Fibroblast of villous mesenchyme (primary cell): Measurements from ENCODE around the gene EXOSC7. TPM values are rescaled to one million over a fixed set of nuclear protein-coding genes. Genes with fewer than 3 reads are reported as not detected.

ENCODE experiments used
- DNase-seq: peaks from one replicate; pipeline ENCODE4 v3.0.0-alpha.2; 2010; ENCODE audit warnings: low read depth
- H3K4me3 ChIP-seq: 2 replicates; pipeline ENCODE4 v1.5.1; 2011; ENCODE audit warnings: low read depth, mild to moderate bottlenecking, low read length
- small RNA-seq: library from RNA; depleted of rRNA; stranded (forward); fragments of <200 nt; gene quantifications from one replicate; pipeline ENCODE3, GENCODE V24; 2012
- total RNA-seq: library from RNA; depleted of rRNA; stranded (reverse); fragments of >200 nt; gene quantifications from 2 replicates; pipeline ENCODE4 v1.2.3, GENCODE V29; 2012
- TF ChIP-seq, protein P1 (sequence below): IDR thresholded peaks from 2 replicates; pipeline ENCODE4 v1.5.1; 2012; ENCODE audit warnings: low read depth, mild to moderate bottlenecking, low read length; ENCODE audit not compliant: insufficient read depth

EXOSC7 gene
- total RNA-seq, 1 donor = 32.4 TPM

DNA sequence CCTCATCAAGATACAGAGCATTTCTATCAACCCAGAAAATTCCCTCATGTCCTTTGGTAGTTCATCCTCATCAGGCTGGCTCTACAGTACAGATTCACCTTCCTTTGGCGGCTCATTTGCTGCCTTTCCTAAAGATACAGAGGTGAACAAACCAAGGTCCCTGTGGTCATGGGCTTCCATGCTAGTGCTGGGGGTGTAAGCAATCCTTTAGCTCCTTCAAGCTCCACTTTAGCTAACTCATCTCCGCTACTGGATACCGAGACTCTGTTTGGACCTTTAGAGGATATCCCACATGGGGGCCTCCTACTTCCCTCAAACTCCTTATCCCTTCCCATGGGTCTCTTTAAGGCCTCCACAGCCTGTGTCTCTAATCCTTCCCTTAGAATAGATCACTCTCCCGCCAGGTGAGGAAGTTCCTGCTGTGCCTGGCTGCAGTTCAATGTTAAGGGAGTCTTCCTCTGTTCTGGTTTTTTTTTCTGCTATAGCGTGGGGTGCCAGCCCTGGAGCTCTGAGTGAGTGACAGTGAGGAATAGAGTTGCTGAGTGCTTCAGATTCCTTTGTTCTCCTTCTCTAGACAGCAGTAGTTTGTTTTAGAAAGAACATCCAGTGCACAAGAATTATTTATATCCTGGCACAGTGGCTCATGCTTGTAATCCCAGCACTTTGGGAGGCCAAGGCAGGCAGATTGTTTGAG, 80.7 kb downstream of the EXOSC7 start:
- TF ChIP-seq, protein P1, sequence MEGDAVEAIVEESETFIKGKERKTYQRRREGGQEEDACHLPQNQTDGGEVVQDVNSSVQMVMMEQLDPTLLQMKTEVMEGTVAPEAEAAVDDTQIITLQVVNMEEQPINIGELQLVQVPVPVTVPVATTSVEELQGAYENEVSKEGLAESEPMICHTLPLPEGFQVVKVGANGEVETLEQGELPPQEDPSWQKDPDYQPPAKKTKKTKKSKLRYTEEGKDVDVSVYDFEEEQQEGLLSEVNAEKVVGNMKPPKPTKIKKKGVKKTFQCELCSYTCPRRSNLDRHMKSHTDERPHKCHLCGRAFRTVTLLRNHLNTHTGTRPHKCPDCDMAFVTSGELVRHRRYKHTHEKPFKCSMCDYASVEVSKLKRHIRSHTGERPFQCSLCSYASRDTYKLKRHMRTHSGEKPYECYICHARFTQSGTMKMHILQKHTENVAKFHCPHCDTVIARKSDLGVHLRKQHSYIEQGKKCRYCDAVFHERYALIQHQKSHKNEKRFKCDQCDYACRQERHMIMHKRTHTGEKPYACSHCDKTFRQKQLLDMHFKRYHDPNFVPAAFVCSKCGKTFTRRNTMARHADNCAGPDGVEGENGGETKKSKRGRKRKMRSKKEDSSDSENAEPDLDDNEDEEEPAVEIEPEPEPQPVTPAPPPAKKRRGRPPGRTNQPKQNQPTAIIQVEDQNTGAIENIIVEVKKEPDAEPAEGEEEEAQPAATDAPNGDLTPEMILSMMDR = no peak
- DNase-seq = no peak
- no peak overlapping the region for H3K4me3 ChIP-seq

DNA sequence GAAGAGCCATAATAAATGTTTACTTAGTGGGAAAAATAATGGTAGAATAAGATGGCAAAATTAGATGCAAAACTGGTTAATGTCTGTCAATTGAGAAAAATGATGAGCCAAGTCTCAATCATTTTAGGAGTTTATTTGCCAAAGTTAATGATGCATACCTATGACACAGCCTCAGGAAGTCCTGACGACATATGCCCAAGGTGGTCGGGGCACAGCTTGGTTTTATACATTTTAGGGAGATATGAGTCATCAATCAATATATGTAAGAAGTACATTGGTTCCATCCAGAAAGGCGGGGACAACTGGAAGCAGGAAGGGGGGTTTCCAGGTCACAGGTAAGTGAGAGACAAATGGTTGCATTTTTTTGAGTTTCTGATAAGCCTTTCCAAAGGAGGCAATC, 81.5 kb downstream of the EXOSC7 start:
- TF ChIP-seq, protein P1 = no peak
- no peak for DNase-seq

DNA sequence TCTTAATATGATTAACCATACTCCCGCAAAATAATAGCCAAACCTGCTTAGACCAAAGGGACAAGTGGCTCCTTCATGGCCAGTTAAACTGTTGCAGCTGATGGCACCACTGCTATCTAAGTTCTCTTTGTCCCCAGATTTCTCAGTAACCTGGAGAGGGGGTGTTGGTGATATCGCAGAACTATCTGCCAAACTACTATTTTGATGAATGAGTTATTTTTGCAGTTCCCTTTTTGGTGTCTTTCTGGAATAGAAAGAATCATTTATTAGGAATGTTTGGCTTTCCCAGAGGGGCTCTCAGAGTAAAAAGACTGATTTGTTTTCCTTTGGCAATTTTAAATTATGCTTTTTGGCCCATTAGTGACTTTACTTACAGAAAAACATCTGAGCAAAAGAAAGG, 83.1 kb downstream of the EXOSC7 start:
- DNase-seq = no peak
- H3K4me3 ChIP-seq = no peak overlapping the region
- TF ChIP-seq, protein P1 = no peak

More for the DNA sequence above, 81.5 kb downstream of the EXOSC7 start:
- no peak overlapping the region for H3K4me3 ChIP-seq

- DNase-seq = no peak
- TF ChIP-seq, protein P1 = no peak
- H3K4me3 ChIP-seq = no peak overlapping the region
Measured at GRCh38 chr3:45060165-45060892, 84.3 kb downstream of the EXOSC7 start.

Small RNA genes within 50 kb of the gene (small RNA-seq; reads per million reads assigned to genes)
- not detected for gene RNU5B-3P

Other genes with a start within 250 kb of the EXOSC7 start
- gene ZNF501, start 246.6 kb upstream of the EXOSC7 start, total RNA-seq = 4.3 and 5.2 TPM in 2 replicates
- gene KIAA1143, start 214.6 kb upstream of the EXOSC7 start, total RNA-seq = 13.2 and 20.7 TPM in 2 replicates
- 5.5 and 9.9 TPM in 2 replicates for gene KIF15, start 214.4 kb upstream of the EXOSC7 start, total RNA-seq
- 12.6 and 13.0 TPM in 2 replicates for gene TMEM42, start 114.3 kb upstream of the EXOSC7 start, total RNA-seq
- gene TGM4, start 101.6 kb upstream of the EXOSC7 start, total RNA-seq = not detected in 2 replicates
- gene ZDHHC3, start 70 bp upstream of the EXOSC7 start, total RNA-seq = 58.3 and 60.0 TPM in 2 replicates
- gene CLEC3B, start 50.1 kb downstream of the EXOSC7 start, total RNA-seq = 0.43 and 0.64 TPM in 2 replicates
- 10.4 and 20.6 TPM in 2 replicates for gene CDCP1, start 170.1 kb downstream of the EXOSC7 start, total RNA-seq